HG03103 (cell line): Measurements from ENCODE around the gene ARPP21.
"Not testable (repeated sequence)": the region's sequence is repeated elsewhere in the genome, so short reads cannot be mapped to it uniquely, and the experiment has no call there.

ENCODE experiments used
- ATAC-seq: cut with Tn5 transposase; IDR thresholded peaks from one replicate; pipeline ENCODE4 v1.9.1; 2021; ENCODE audit warnings: low read depth; ENCODE audit not compliant: unreplicated experiment

The ARPP21 gene

DNA sequence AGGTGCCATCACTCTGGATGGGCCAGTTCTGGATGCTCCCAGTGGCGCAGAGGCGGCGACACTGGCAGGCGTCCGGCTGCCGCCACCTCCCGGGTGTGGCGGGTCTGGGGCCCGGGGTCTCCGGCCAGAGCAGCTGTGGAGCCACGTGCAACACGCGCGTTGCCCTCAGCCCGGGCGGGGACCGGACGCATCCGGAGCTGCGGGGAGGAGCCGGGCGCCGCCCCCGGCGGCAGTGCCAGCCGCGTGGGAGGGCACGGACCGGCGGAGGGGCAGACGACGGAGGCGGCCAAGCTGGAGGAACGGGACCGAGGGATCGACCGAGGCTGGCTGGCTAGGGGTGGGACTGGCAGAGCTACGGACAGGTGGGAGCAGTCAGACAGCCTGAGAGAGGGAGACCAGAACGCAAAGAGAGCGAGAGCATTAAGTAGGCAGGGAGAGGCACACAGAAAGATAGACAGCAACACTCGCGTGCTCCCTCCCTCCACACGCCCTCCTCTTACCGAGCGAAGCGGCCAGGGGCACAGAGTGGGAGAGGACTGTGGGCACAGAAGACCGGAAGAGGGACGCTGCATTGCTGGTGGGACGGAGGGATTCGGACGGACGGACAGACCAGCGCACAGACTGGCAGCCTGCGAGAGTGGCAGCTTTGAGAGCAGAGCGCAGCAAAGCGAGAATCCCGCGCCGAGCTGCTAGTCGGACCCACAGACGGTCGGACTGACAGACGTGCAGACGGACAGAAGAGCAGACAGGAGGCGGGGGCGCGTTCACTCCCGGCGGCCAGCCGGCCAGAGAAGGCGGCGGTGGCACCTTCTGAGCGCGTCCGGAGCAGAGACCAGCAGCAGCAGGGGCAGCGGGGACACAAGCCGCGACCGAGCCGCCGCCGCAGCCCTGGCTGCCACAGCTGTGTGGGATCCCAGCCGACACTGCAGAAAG lies at the start of gene ARPP21:
Gene ARPP21, plus strand, starts transcription at position 272 of the 933 bp plus-strand sequence. CDS start 42,227 bp downstream, outside the sequence.
- no peak for ATAC-seq

- no peak for ATAC-seq
Observed at GRCh38 chr3:35592589-35593295, 46.6 kb upstream of the ARPP21 start.

DNA sequence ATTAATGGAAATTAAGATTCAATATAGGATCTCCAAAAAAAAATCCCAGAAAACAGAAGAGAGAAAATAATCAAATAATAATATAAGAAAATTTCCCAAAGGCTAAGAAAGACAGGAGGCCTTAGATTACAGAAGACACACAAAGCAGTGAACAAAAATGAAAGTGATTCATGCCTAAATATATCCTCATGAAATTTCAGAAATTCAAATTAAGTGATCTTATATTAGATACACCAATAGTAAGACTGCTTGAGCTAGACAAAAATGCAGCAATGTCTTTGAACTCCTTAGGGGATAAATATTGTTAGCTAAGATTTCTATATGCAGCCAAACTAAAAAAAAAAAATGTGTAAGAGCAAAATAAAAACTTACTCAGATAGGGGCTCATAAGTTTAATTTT lies 44.6 kb upstream of the ARPP21 start:
- no peak for ATAC-seq

DNA sequence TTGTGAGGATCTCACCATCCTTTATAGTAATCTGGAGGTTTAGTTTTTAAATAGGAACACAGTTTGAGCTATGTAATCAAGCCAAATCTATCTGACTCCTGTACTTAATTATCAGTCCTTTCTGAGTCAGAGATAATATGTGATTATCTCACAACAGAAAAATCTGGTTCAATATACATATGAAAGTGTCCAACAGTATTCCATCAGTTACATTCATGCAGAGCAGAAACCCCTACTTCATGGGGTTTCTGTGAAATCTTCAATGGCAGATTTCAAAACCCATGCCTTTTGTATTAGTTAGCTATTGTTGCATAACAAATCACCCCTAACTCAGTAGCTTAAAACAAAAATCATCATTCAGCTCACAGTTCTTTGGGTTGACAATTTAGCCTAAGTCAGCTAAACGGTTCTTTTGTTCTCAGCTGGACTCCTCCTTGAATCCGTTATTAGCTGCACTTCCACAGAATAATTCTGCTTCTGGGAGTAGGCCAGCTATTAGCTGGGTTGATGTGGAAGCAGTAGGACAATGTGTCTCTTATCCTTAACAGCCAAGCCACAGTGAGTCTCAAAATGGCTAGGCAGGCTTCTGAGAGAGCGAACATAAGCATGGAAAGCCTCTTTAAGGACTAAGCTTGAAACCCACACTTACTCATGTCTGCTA lies 42.9 kb upstream of the ARPP21 start:
- ATAC-seq = no peak

DNA sequence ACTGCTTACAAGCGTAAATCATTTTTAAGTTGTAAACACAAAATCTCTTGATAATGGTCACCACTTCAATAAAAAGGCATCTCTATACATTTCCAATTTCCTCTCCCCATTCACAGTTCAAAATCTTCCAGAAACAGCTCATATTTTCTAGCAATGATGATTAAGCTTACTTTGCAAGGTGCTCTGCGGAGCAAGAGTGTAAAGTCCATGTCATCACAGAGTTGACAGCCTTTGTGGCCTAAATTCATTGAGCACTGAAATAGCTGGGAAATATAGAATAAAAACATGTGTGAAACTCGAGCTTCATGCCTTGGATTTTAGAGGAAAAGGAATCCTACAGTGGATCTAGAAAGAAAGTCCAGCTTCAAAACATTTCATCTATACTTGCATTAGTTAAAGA lies 41.8 kb upstream of the ARPP21 start:
- no peak for ATAC-seq

GRCh38 chr3:35598804-35599203 lies 40.5 kb upstream of the ARPP21 start:
- no peak for ATAC-seq

DNA sequence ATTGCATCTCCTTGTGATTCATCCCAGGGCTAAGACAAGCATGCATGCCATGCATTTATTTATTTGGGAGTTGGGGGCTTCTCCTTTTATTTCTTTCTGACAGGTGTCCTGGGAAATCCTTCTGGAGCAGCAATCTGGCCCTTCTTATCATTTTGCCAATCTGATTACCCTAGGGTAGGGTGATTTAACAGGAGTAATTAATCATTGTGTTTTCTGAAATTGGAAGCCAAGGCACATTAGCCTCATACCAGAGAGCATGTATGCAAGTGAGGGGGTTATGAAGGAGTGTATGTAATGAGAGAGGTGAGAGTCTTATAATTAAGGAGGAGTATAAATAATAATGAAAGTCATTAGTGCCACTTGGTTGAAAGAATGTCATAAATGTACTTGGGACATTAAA lies 37.4 kb upstream of the ARPP21 start:
- ATAC-seq = no peak

DNA sequence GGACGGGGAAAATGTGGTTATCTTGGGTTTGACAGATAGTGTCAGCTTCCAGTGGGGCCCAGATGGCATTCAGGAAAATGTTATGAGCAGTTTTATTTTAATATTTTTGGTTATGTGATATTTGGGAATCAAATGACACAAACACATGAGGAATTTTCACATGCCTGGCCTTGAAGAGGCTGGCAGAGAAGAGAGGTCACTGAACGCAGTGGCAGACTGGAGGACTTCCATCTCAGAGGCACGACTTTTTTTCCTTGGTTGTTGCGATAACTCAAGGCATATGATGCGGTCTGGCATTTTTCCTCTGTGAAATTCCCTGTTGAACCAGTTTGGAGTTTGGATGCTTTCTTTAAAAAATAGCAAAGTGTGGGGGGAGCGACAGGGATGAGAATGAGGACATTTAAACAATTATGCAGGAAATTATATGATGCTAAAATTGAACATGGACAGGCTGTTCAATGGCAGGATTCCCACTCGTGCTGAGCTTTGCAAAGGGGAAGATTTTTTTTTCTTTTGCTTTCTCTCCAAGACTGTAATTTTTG lies 36.9 kb upstream of the ARPP21 start:
- ATAC-seq = no peak

DNA sequence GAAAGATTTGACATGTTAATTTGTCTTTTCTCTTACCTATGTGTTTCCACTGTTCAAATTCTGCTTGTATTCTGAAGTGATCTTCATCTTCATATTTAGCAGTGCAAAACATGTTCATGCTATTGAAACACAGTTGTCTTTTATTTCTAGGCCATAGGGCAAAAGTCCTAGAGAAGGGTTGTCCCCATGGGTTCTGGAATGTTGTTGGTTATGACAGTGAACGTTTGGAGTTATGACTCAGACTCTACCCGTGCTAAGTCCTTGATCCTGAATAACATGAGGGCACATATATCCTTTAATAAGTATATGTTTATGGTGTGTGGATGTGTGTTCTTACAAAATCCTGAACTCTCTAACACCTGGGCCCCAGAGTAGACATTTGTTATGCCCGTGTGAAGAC lies 23.0 kb upstream of the ARPP21 start:
- no peak for ATAC-seq

- no peak for ATAC-seq
Observed at GRCh38 chr3:35617370-35617769, 22.0 kb upstream of the ARPP21 start.

- ATAC-seq = not testable (repeated sequence)
Observed at GRCh38 chr3:35620238-35620637, 19.1 kb upstream of the ARPP21 start.

GRCh38 chr3:35624698-35625097 lies 14.6 kb upstream of the ARPP21 start:
- ATAC-seq = no peak

GRCh38 chr3:35633332-35634124 lies 5.8 kb upstream of the ARPP21 start:
- no peak for ATAC-seq

GRCh38 chr3:35635407-35635806 lies 3.9 kb upstream of the ARPP21 start:
- ATAC-seq = no peak

GRCh38 chr3:35635926-35636683 lies 3.2 kb upstream of the ARPP21 start:
- ATAC-seq = no peak

GRCh38 chr3:35638251-35638979 lies 910 bp upstream of the ARPP21 start:
- no peak for ATAC-seq

- no peak for ATAC-seq
Observed at GRCh38 chr3:35638980-35639253, 408 bp upstream of the ARPP21 start.

DNA sequence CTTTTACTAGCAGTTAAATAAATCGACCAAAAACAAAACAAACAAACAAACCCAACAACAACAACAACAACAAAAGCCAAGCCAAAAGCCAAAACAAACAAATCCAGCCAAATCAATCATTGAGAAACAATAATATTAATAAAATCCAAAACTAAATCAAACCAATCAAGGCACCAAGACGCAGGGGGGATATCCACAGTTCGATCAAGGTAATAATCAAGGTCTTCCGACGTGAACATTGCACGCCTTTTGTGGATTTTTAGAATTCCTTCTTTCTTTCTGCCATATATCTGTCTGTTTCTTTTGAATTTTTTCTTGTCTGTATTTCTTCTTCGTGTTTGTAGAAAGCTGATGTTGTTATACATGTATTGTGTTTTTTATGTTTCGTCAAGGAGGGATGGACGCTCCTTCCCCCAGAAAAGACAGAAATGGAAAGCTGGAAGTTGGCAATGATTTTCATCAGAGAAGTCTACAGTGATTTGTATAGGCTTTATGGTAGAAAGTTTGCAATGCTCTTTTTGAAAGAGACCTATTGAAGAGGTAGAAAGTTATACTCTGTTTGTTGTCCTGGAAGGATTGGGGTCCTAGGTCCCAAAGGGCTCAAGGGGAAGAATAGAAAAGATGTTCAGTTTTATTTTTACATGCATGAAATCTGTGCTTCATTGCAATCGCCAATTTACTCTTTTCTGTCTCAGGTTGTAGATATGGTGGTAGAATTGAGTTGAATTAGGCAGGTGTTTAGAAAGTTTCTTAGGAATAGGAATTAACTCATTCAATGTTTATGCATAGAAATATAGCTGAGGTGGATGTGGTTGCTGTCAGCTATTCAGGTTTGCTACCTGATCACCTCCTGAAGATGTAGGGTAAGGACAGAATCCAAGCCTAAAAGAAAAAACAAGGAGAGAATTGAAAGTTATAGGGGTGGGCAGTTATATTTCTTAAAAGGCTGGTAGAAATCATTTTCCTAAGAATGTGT lies 1.2 kb downstream of the ARPP21 start:
- no peak for ATAC-seq
